Suppressor macrophage treated with lipopolysaccharide for 4 hours (primary cell): ENCODE data around the gene RABIF.
"Not testable (repeated sequence)": the region's sequence is repeated elsewhere in the genome, so short reads cannot be mapped to it uniquely, and the experiment has no call there.

Experiments used
- DNase-seq: peaks from one replicate; pipeline ENCODE4 v3.0.0-alpha.2; 2020

Gene RABIF

GRCh38 chr1:202831906-202832305, 57.0 kb downstream of the RABIF start:
- no peak for DNase-seq

DNA sequence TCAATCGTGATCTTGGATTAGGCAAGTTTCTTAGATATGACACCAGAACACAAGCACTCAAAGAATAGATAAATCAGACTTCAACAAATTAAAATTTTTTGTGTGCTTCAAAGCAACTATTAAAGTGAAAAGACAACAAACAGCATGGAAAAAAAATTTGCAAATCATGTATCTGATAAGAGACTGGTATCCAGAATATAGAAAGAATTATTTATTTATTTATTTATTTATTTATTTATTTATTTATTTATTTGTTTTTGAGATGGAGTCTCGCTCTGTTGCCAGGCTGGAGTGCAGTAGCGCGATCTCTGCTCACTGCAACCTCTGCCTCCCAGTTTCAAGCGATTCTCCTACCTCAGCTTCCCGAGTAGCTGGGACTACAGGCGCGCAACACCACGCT, 59.7 kb downstream of the RABIF start:
- DNase-seq: not testable (repeated sequence)
